GM12878 (cell line): ENCODE data around the gene ASRGL1. TPM values are rescaled to one million over a fixed set of nuclear protein-coding genes. Genes with fewer than 3 reads are reported as not detected.

Experiments used
- ATAC-seq: fragments of 200-7000 bp; cut with Tn5 transposase; 3 replicates; pipeline ENCODE4 v1.9.1; 2020; ENCODE audit warnings: mild to moderate bottlenecking, moderate library complexity
- BruUV-seq: library from RNA; stranded (reverse); fragments of 400-500 nt; replicated peaks from 2 replicates; lab custom pipeline; 2021; lab: Mats Ljungman, UMichigan
- CTCF ChIA-PET: fragments of 300-600 bp; sonication (Branson Sonifier 250); formaldehyde crosslinking; extraction: SDS; loops from one replicate; lab custom pipeline; 2021; ENCODE audit warnings: inconsistent platforms; lab: Yijun Ruan, JAX
- POLR2A ChIA-PET: fragments of 350-600 bp; formaldehyde crosslinking; extraction: SDS; loops from one replicate; lab custom pipeline; 2021; ENCODE audit warnings: inconsistent platforms; lab: Charles Lee
- RAD21 ChIA-PET: fragments of 300-600 bp; sonication (Branson Sonifier 250); formaldehyde crosslinking; loops from one replicate; lab custom pipeline; 2023; ENCODE audit warnings: antibody characterized with exemption; ENCODE audit not compliant: unreplicated experiment; lab: Charles Lee
- SMC1A ChIA-PET: fragments of 300-600 bp; sonication (Branson Sonifier 250); formaldehyde crosslinking; loops from one replicate; lab custom pipeline; 2023; ENCODE audit not compliant: unreplicated experiment, uncharacterized antibody; lab: Charles Lee
- DNase-seq: peaks from one replicate; pipeline ENCODE4 v3.0.0-alpha.2; 2011; ENCODE audit warnings: low read depth, low spot score
- FAIRE-seq: peaks from 3 replicates; lab custom pipeline; 2011; peaks lifted over from hg19 to GRCh38; lab: Jason Lieb, UNC
- H2AFZ ChIP-seq: 2 replicates; pipeline ENCODE4 v1.6.0; 2011; ENCODE audit warnings: low read depth, low read length, control low read depth; ENCODE audit not compliant: control insufficient read depth
- H3K27ac ChIP-seq: 2 replicates; pipeline ENCODE4 v1.5.1; 2011; ENCODE audit warnings: control low read depth; ENCODE audit not compliant: control insufficient read depth, insufficient read depth
- H3K27me3 ChIP-seq, 2 experiments: replicated peaks in 1 of 2; 2 replicates each; pipeline versions ENCODE4 v1.6.0 to v1.6.1; 2011; ENCODE audit warnings: low read length in 1 of 2; ENCODE audit not compliant: control insufficient read depth in 2 of 2, insufficient read depth in 2 of 2
- H3K36me3 ChIP-seq, 2 experiments: 2 replicates each; pipeline ENCODE4 v1.5.1; 2011; ENCODE audit warnings: low read length in 1 of 2; ENCODE audit not compliant: control insufficient read depth in 2 of 2, insufficient read depth in 2 of 2
- H3K4me1 ChIP-seq: 2 replicates; pipeline ENCODE4 v1.6.1; 2011; ENCODE audit warnings: mild to moderate bottlenecking, low read length, moderate library complexity, mixed read lengths; ENCODE audit not compliant: control insufficient read depth, insufficient read depth
- H3K4me2 ChIP-seq: 2 replicates; pipeline ENCODE4 v1.6.0; 2011; ENCODE audit warnings: control low read depth; ENCODE audit not compliant: control insufficient read depth, insufficient read depth
- H3K4me3 ChIP-seq: fragments of 200-600 bp; sonication (generic); 2 replicates; pipeline ENCODE4 v1.5.1; 2016
- H3K79me2 ChIP-seq: 2 replicates; pipeline ENCODE4 v1.6.0; 2011; ENCODE audit warnings: low read length; ENCODE audit not compliant: control insufficient read depth, insufficient read depth
- H3K9ac ChIP-seq: 2 replicates; pipeline ENCODE4 v1.8.0; 2011; ENCODE audit warnings: low read length, control low read depth, mixed read lengths; ENCODE audit not compliant: control insufficient read depth, insufficient read depth
- H3K9me3 ChIP-seq: replicated peaks from 3 replicates; pipeline ENCODE4 v1.5.1; 2011; ENCODE audit warnings: mild to moderate bottlenecking, low read length; ENCODE audit not compliant: control insufficient read depth, insufficient read depth
- H4K20me1 ChIP-seq: 2 replicates; pipeline ENCODE4 v1.6.0; 2011; ENCODE audit not compliant: control insufficient read depth, insufficient read depth
- ATF3 ChIP-seq: IDR thresholded peaks from 2 replicates; pipeline ENCODE4 v1.6.1; 2011; ENCODE audit warnings: low read depth, mild to moderate bottlenecking, low read length, moderate library complexity, borderline replicate concordance; ENCODE audit errors: extremely low read depth
- BCLAF1 ChIP-seq: fragments of 450-650 bp; IDR thresholded peaks from 2 replicates; pipeline ENCODE4 v1.6.1; 2017; ENCODE audit warnings: antibody characterized with exemption, mild to moderate bottlenecking, moderate library complexity
- CBX3 ChIP-seq: fragments of 200-600 bp; sonication (generic); IDR thresholded peaks from 2 replicates; pipeline ENCODE4 v1.6.1; 2016; ENCODE audit warnings: low read depth, borderline replicate concordance
- CREB1 ChIP-seq: IDR thresholded peaks from 2 replicates; pipeline ENCODE4 v1.6.1; 2012; ENCODE audit warnings: low read depth, mild to moderate bottlenecking, inconsistent platforms
- E4F1 ChIP-seq: fragments of 450-650 bp; IDR thresholded peaks from 2 replicates; pipeline ENCODE4 v1.6.1; 2018; ENCODE audit warnings: borderline replicate concordance, mild to moderate bottlenecking; ENCODE audit not compliant: partially characterized antibody
- EED ChIP-seq: sonication (generic); IDR thresholded peaks from 2 replicates; pipeline ENCODE4 v1.6.1; 2016; ENCODE audit warnings: antibody characterized with exemption, low read depth
- HDAC2 ChIP-seq: fragments of 200-600 bp; sonication (generic); IDR thresholded peaks from 2 replicates; pipeline ENCODE4 v1.6.1; 2017
- IRF4 ChIP-seq: IDR thresholded peaks from 2 replicates; pipeline ENCODE4 v1.6.1; 2011; ENCODE audit warnings: low read depth, low read length
- PBX3 ChIP-seq: IDR thresholded peaks from 2 replicates; pipeline ENCODE4 v1.6.1; 2011; ENCODE audit warnings: mild to moderate bottlenecking, low read depth, low read length, moderate library complexity; ENCODE audit not compliant: insufficient replicate concordance
- SMC3 ChIP-seq: IDR thresholded peaks from 2 replicates; pipeline ENCODE4 v1.6.1; 2011; ENCODE audit warnings: low read length, improper control_type of control experiment, borderline replicate concordance
- SRF ChIP-seq, 2 experiments: IDR thresholded peaks; 2 replicates each; pipeline ENCODE4 v1.6.1; 2011; ENCODE audit warnings: low read depth in 2 of 2, low read length in 2 of 2, mild to moderate bottlenecking in 1 of 2, moderate library complexity in 1 of 2
- TCF12 ChIP-seq: IDR thresholded peaks from 2 replicates; pipeline ENCODE4 v1.6.1; 2011; ENCODE audit warnings: low read depth, mild to moderate bottlenecking, low read length
- USF2 ChIP-seq: IDR thresholded peaks from 2 replicates; pipeline ENCODE4 v1.6.1; 2011; ENCODE audit warnings: low read depth, low read length, improper control_type of control experiment, borderline replicate concordance
- ZBED1 ChIP-seq: IDR thresholded peaks from 2 replicates; pipeline ENCODE4 v1.6.1; 2016; ENCODE audit warnings: borderline replicate concordance
- ZNF24 ChIP-seq: fragments of 450-650 bp; IDR thresholded peaks from 2 replicates; pipeline ENCODE4 v1.6.1; 2017; ENCODE audit warnings: antibody characterized with exemption, mild to moderate bottlenecking
- in situ Hi-C: fragments of 300-500 bp; cut with MboI; formaldehyde crosslinking; loops from 9 replicates; pipeline ENCODE4 v1.14.3; 2018; ENCODE audit warnings: mixed read lengths
- intact Hi-C: fragments of 100-400 bp; cut with micrococcal nuclease; formaldehyde crosslinking; loops from one replicate; pipeline ENCODE4 v1.14.2; 2022; ENCODE audit not compliant: unreplicated experiment
- polyA plus RNA-seq, 11 experiments: library from polyadenylated mRNA; depleted of rRNA in 4 of 11; unstranded in 6 of 11; stranded (reverse) in 5 of 11; fragments of >200 nt; fragmentation: Nextera tagmentation in 4 of 11; fragmentation: Illumina TruSeq in 1 of 11; extraction: Ambion mirVana in 4 of 11; extraction: Trizol in 1 of 11; gene quantifications; 1 replicate in 1 of 11; 2 replicates in 10 of 11; pipeline versions ENCODE4 v1.2.1 to v1.2.3, GENCODE V29; 2011 to 2016; ENCODE audit warnings: inconsistent platforms in 2 of 11, missing spikeins in 2 of 11, low read depth in 1 of 11
- total RNA-seq, 4 experiments: library from RNA; depleted of rRNA in 3 of 4; stranded (reverse); fragments of >200 nt in 3 of 4; fragmentation: Illumina TruSeq in 1 of 4; extraction: Trizol in 1 of 4; gene quantifications; 2 replicates each; pipeline versions ENCODE4 v1.2.1 to v1.2.3, GENCODE V29; 2013 to 2021

ASRGL1 gene
- total and polyA plus RNA-seq, 10 of the 15 experiments (the other 5 are each of a cell fraction or from before 2014, with no cell fraction given) = 0.97 to 24.5 (median 4.8) TPM

GRCh38 chr11:62307950-62308349 is 29.3 kb upstream of the ASRGL1 start:
- H3K36me3 ChIP-seq = no peaks in the 10 kb centered on the region
- H3K9ac ChIP-seq = no peak overlapping the region
- H3K27ac ChIP-seq = no peak overlapping the region
- in situ Hi-C loops (no loop called here), intact Hi-C loops (no loop called here)
- no peak overlapping the region for H3K4me3 ChIP-seq
- RAD21 ChIA-PET = no interaction called here
- ATAC-seq = no peak
- no peaks in the 10 kb centered on the region for H3K79me2 ChIP-seq
- SMC1A ChIA-PET = no interaction called here
- no TSS peak for BruUV-seq
- no peaks in the 10 kb centered on the region for H4K20me1 ChIP-seq
- POLR2A ChIA-PET = no interaction called here
- no peak for FAIRE-seq
- H3K9me3 ChIP-seq = no peaks in the 10 kb centered on the region
- TF ChIP-seq IRF4 (no peak), CREB1 (no peak), CBX3 (no peak), ATF3 (no peak), BCLAF1 (no peak), SMC3 (no peak), USF2 (no peak), ZBED1 (no peak), HDAC2 (no peak), PBX3 (no peak), EED (no peak), E4F1 (no peak), SRF (IDR thresholded peaks at IDR 0.05; ENCODE audit: low read depth in 2 of 2, low read length in 2 of 2) (no peak), ZNF24 (no peak), TCF12 (no peak)
- H3K4me2 ChIP-seq = no peak overlapping the region
- no peaks in the 10 kb centered on the region for H3K4me1 ChIP-seq
- no peak overlapping the region for H2AFZ ChIP-seq
- peaks cover 0 to 2% of the 10 kb centered on the region in 2 experiments; a peak in 2 of 4 replicates for H3K27me3 ChIP-seq
- no peak for DNase-seq
- CTCF ChIA-PET = no interaction called here
